ACC112 (cell line): ENCODE data around the gene BPTF.
"Not testable (repeated sequence)": the region's sequence is repeated elsewhere in the genome, so short reads cannot be mapped to it uniquely, and the experiment has no call there.

Source experiments
- H2AFZ ChIP-seq: fragments of 200-600 bp; sonication (generic); one replicate; pipeline ENCODE4 v1.6.0; 2017; ENCODE audit warnings: antibody characterized with exemption, low read length; ENCODE audit not compliant: unreplicated experiment
- H3K27ac ChIP-seq: fragments of 200-600 bp; sonication (generic); 2 replicates; pipeline ENCODE4 v1.5.1; 2014; ENCODE audit warnings: low read depth, mild to moderate bottlenecking, antibody characterized with exemption, low read length, moderate library complexity
- H3K27me3 ChIP-seq: fragments of 200-600 bp; sonication (generic); 2 replicates; pipeline ENCODE4 v1.6.1; 2014; ENCODE audit warnings: mild to moderate bottlenecking, antibody characterized with exemption, low read length, moderate library complexity, mixed read lengths; ENCODE audit not compliant: insufficient read depth
- H3K36me3 ChIP-seq: fragments of 200-600 bp; sonication (generic); 2 replicates; pipeline ENCODE4 v1.6.1; 2016; ENCODE audit warnings: mild to moderate bottlenecking, antibody characterized with exemption, low read length, moderate library complexity, mixed read lengths; ENCODE audit not compliant: insufficient read depth
- H3K4me1 ChIP-seq: fragments of 200-600 bp; sonication (generic); one replicate; pipeline ENCODE4 v1.6.1; 2016; ENCODE audit warnings: low read length, mixed read lengths; ENCODE audit not compliant: insufficient read depth, unreplicated experiment, control insufficient read depth
- H3K4me3 ChIP-seq: fragments of 200-600 bp; sonication (generic); 2 replicates; pipeline ENCODE4 v1.5.1; 2014; ENCODE audit warnings: mild to moderate bottlenecking, low read depth, low read length
- H3K79me2 ChIP-seq: fragments of 200-600 bp; sonication (generic); one replicate; pipeline ENCODE4 v1.6.0; 2016; ENCODE audit warnings: low read length; ENCODE audit not compliant: control insufficient read depth, unreplicated experiment, insufficient read depth

Gene BPTF

GRCh38 chr17:67891481-67892119 lies 66.3 kb downstream of the BPTF start:
- Histone ChIP-seq H3K79me2 (no peaks in the 10 kb centered on the region), H3K27ac (peak overlapping the region; percentile 45), H3K27me3 (no peaks in the 10 kb centered on the region), H3K36me3 (peaks cover 9% of the 10 kb centered on the region; the same call in 1 of the 2 replicates), H2AFZ (no peak overlapping the region), H3K4me3 (0 out of 2 replicates have a peak overlapping the region, but pooled peaks have one; percentile 46), H3K4me1 (peaks cover 12% of the 10 kb centered on the region)

- H3K4me3 ChIP-seq: no peak overlapping the region
- H3K27me3 ChIP-seq: no peaks in the 10 kb centered on the region
- peaks cover 12% of the 10 kb centered on the region for H3K36me3 ChIP-seq
- H3K79me2 ChIP-seq: no peaks in the 10 kb centered on the region
- no peak overlapping the region for H2AFZ ChIP-seq
- no peaks in the 10 kb centered on the region for H3K4me1 ChIP-seq
- no peak overlapping the region for H3K27ac ChIP-seq
Observed at GRCh38 chr17:67902511-67903231, 77.4 kb downstream of the BPTF start.

GRCh38 chr17:67905298-67905697 lies 80.0 kb downstream of the BPTF start:
- H3K36me3 ChIP-seq: peaks cover 19% of the 10 kb centered on the region
- H3K27ac ChIP-seq, H3K4me1 ChIP-seq, H3K27me3 ChIP-seq, H2AFZ ChIP-seq, H3K4me3 ChIP-seq, H3K79me2 ChIP-seq: not testable (repeated sequence)

- not testable (repeated sequence) for H3K4me3 ChIP-seq, H3K27me3 ChIP-seq, H2AFZ ChIP-seq, H3K4me1 ChIP-seq, H3K79me2 ChIP-seq
- Histone ChIP-seq H3K27ac (peak overlapping the region; percentile 66; the same call in 1 of the 2 replicates), H3K36me3 (peaks cover 27% of the 10 kb centered on the region)
Observed at GRCh38 chr17:67910117-67910803, 85.0 kb downstream of the BPTF start.

- Histone ChIP-seq H2AFZ (no peak overlapping the region), H3K79me2 (no peaks in the 10 kb centered on the region), H3K36me3 (peaks cover 27% of the 10 kb centered on the region), H3K4me1 (peaks cover 10% of the 10 kb centered on the region), H3K27me3 (no peaks in the 10 kb centered on the region), H3K4me3 (no peak overlapping the region), H3K27ac (no peak overlapping the region)
Observed at GRCh38 chr17:67911059-67911782, 85.9 kb downstream of the BPTF start.

GRCh38 chr17:67912088-67912487 lies 86.8 kb downstream of the BPTF start:
- H3K36me3 ChIP-seq: peaks cover 27% of the 10 kb centered on the region
- no peaks in the 10 kb centered on the region for H3K27me3 ChIP-seq
- peaks cover 10% of the 10 kb centered on the region for H3K4me1 ChIP-seq
- no peak overlapping the region for H3K27ac ChIP-seq
- no peak overlapping the region for H2AFZ ChIP-seq
- H3K79me2 ChIP-seq: no peaks in the 10 kb centered on the region
- H3K4me3 ChIP-seq: no peak overlapping the region

- Histone ChIP-seq H3K27ac (no peak overlapping the region), H2AFZ (no peak overlapping the region), H3K4me3 (no peak overlapping the region), H3K79me2 (no peaks in the 10 kb centered on the region), H3K27me3 (no peaks in the 10 kb centered on the region), H3K4me1 (peaks cover 10% of the 10 kb centered on the region), H3K36me3 (peaks cover 27% of the 10 kb centered on the region)
Observed at GRCh38 chr17:67912656-67913055, 87.4 kb downstream of the BPTF start.

GRCh38 chr17:67920212-67920611 lies 94.9 kb downstream of the BPTF start:
- Histone ChIP-seq H3K4me3 (no peak overlapping the region), H3K27me3 (no peaks in the 10 kb centered on the region), H2AFZ (no peak overlapping the region), H3K36me3 (peaks cover 21% of the 10 kb centered on the region), H3K4me1 (no peaks in the 10 kb centered on the region), H3K79me2 (no peaks in the 10 kb centered on the region), H3K27ac (no peak overlapping the region)

GRCh38 chr17:67922503-67922902 lies 97.2 kb downstream of the BPTF start:
- Histone ChIP-seq H3K4me3 (no peak overlapping the region), H3K79me2 (no peaks in the 10 kb centered on the region), H3K4me1 (no peaks in the 10 kb centered on the region), H3K36me3 (peaks cover 21% of the 10 kb centered on the region), H3K27me3 (no peaks in the 10 kb centered on the region), H3K27ac (no peak overlapping the region), H2AFZ (no peak overlapping the region)

- not testable (repeated sequence) for H3K27ac ChIP-seq, H3K4me1 ChIP-seq, H3K79me2 ChIP-seq, H3K27me3 ChIP-seq, H2AFZ ChIP-seq, H3K4me3 ChIP-seq
- peaks cover 30% of the 10 kb centered on the region for H3K36me3 ChIP-seq
Observed at GRCh38 chr17:67928842-67929241, 103.5 kb downstream of the BPTF start.
